HG02798 (cell line): ENCODE results near the gene MFSD6L.

Experiments used
- ATAC-seq: cut with Tn5 transposase; IDR thresholded peaks from one replicate; pipeline ENCODE4 v1.9.1; 2021; ENCODE audit warnings: mild to moderate bottlenecking; ENCODE audit not compliant: unreplicated experiment, poor library complexity

MFSD6L gene

GRCh38 chr17:8797621-8798175, 1.5 kb downstream of the MFSD6L start:
- no peak for ATAC-seq

- no peak for ATAC-seq
Observed at GRCh38 chr17:8794636-8795035, 4.5 kb downstream of the MFSD6L start.

GRCh38 chr17:8793649-8794048, 5.5 kb downstream of the MFSD6L start:
- ATAC-seq, result no peak

DNA sequence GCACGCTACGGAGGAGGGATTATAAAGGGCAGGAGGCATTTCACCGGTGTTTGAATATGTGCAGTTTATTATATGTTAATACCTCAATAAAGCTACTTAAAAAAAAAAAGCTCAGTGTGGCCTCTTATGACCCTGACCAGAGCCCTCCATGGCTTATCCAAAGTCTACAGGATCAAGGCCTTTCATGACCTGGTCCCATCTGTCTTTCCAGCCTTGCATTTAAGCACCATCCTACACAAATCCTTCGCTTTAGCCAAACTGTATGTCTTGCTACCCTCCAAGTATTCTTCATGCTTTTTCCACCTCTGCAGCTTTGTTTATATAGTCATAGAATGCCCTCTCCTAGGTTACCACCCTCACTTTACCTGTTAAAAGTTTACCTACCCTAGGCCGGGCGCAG, 6.5 kb downstream of the MFSD6L start:
- ATAC-seq, result no peak

- ATAC-seq, result no peak
Observed at GRCh38 chr17:8791910-8792270, 7.3 kb downstream of the MFSD6L start.

GRCh38 chr17:8791248-8791909, 7.8 kb downstream of the MFSD6L start:
- no peak for ATAC-seq

DNA sequence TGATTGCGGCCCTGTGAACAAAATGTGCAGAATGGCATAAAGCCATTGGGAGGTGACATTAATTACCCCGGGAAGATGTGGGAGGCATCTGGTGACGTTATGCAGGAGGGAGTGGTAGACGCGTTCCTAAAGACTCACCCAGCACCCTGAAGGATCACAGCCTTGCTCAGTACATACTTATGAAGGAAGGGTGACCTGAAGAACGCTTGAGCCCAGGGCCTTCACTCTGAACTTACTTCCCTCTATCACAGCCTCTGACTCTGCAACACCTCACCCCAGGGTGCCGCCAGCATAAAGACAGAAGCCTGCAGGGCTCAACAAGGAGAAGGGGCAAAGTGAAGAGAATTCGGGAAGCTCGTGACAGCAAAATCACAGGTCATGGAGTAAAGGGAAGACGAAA, 9.4 kb downstream of the MFSD6L start:
- no peak for ATAC-seq

DNA sequence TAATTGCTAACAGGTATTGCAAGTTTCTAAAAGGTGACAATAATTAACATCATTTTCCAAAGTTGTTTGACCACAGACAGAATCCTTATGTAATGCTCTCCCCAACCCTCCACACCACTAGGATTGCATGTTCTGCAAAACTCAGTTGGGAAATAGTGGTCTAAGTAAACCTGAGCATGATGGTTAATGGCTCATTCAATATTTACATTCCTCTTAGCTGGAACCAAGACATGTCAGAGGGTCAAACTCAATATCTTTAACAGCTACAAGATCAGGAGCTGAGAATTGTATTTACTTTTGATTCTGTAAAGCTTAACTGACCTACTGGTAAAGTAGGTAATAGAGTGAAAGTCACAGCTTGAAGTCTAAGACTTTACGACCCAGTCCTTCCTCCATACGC, 10.2 kb downstream of the MFSD6L start:
- no peak for ATAC-seq

DNA sequence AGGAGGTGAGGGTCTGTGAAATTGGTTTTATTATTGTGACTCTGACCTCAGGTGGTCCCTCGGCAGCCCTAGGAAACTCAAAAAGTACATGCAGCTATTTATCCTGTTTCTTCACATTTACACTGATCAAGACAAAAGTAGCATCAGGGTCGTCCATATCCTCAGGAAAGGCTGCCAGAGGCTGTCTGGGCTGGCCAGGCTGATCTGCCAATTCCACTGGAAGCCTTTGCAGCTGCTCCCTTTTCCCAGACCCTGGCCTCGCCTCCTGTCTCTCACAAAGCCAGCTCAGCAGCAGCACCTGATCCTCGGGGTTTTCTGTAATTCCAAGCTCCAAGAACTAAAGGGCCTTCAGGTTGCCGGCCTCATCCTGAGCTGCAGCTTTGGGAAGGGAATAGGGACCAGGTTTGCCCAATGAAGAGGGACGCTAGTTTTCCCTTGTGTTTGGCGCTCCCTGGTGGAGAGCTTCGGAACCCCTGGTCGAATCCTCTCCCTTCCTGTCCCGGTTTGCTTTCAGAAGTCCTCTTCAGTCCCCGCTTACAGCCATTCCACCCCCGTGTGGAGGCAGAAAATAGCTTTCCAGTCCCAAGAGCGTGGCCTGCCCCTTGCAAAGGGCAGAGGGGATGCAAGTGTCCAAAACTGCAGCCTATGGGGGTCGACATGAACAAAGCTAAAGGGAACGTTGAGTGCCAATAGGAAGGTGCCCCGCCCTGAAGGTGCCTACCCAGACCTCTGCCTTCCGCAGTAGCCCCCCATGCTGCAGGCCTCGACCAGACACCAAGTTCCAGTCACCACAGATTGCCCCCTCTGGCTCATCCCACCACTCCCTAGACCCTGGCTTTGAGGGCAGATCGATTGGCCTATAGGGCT, 13.4 kb downstream of the MFSD6L start:
- ATAC-seq, result no peak

GRCh38 chr17:8782176-8782575, 17.0 kb downstream of the MFSD6L start:
- ATAC-seq, result no peak

DNA sequence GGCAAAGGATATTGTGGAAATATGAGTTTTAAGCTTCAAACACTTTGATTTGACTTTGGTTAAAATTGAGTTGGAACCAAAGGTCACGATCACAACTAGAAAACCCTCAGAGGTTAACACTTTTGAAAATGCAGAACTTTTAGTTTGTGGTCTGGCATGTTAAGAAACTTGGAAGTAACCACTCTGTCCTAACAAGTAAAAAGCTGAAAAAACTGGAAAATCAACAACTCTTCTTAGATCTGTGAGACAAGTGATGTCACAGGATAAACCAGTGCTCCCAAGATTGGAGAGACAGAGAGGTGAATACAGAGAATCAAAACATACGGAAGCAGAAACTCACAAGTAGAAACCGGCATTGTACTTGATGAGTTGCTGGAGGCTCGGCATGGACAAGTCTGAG, 17.4 kb downstream of the MFSD6L start:
- no peak for ATAC-seq

GRCh38 chr17:8776881-8777280, 22.3 kb downstream of the MFSD6L start:
- ATAC-seq, result no peak

DNA sequence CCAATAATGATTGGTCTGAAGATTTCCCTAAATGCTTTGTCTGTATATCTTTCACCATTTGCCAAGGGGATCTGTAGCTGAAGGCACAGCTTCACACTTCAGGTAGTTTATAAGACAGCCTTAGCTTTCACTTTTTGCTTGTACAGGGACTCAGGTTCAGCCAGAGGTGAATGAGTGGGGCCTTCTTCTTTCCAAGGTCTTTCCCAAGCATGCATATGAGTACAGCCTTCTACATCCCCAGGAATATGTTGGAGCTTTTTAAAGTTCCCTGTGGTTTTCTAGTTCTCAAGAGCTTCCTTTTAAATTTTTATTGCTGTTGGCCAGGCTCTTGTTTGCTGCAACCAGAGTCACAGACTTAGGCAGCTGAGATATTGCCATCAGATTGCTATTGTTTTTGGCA, 22.9 kb downstream of the MFSD6L start:
- ATAC-seq, result no peak

DNA sequence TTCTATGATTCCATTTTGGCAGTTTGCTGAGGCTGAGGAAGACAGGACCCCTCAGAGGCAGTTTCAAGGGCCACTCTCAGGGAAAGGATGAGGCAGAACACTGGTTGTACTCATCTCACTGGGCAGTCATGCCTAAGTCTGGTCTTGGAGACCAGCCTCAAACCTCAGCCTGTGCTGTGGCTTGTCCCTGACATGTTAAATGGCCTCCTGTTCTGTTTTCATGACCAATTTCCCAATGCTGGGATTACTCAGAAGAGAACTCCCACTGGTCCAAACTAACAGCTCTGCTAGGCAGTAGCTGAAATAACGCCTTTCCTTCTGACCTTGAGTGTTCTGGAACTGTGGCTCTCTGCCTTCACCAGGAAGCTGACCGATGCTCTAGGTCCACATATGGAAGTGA, 32.4 kb downstream of the MFSD6L start:
- no peak for ATAC-seq

GRCh38 chr17:8762012-8762411, 37.2 kb downstream of the MFSD6L start:
- no peak for ATAC-seq

GRCh38 chr17:8758137-8758596, 41.0 kb downstream of the MFSD6L start, which contains the start of gene SPDYE4:
SPDYE4 (minus strand) TSS chr17:8758546; CDS start chr17:8758382, 164 bp downstream.
- no peak for ATAC-seq

DNA sequence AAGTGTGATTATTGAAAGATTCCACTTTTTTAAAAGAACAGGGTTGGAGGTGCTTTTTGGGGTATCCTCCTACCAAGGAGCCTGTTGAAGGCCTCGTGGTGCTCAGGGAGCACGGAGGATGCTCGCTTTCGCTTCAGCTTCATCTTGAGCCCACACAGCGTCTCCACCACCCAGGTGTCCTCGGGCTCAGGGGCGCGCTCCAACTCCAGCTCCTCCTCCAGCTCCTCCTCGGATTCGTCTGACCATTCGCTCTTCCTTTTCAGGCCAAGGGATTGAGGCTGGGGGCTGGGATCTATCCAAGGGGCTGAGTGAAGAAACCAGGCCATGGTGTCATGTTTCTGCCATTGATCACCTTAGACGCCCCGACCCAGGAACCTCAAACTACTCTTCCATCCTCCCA, 42.0 kb downstream of the MFSD6L start:
- ATAC-seq, result no peak

- ATAC-seq, result no peak
Observed at GRCh38 chr17:8755590-8756255, 43.4 kb downstream of the MFSD6L start.

DNA sequence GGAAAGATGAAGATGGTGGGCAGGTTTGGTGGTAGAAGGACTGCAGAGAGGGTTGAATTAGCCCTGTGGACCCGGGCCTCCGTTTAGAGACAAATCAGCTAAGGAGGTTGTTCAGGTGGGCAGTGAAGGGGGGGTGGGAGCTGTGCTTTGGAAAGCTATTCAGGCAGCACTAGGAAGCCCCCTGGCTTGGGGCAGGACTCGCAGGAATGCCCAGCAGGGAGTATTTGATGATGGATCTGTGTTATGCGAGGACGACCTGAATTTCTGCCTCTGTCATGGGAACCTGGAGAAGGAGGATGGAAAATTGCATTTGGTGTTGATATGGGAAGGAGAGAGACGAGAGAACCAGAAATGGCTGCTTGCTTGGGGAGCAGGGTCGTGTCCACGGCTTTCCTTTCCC, 44.3 kb downstream of the MFSD6L start:
- no peak for ATAC-seq

DNA sequence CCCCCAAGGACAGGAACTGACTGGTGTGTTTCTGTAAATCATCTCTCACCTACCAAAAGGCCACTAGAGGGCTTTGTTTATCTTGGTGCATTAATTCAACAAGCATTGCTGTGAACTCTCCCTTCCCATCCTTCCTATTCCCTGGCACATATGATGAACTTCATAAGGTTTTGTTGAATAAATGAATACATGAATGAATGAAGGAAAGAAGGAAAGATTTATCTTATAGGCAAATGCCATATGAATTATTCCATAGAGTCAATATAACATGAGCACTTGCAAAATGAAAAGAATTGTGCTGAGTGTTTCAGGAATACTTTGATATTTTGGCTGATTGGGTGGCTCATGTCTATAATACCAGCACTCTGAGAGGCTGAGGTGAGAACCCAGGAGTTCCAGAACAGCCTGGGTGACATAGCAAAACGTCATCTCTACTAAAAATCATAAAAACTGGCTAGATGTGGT, 45.2 kb downstream of the MFSD6L start:
- no peak for ATAC-seq
